GM15510 (cell line): ENCODE results near the gene NAV3.

Source experiments
- POLR2A ChIP-seq: IDR thresholded peaks from 3 replicates; pipeline ENCODE4 v1.6.1; 2011; ENCODE audit warnings: borderline replicate concordance; ENCODE audit not compliant: insufficient read length; ENCODE audit errors: extremely low read depth

NAV3 gene, protein sequence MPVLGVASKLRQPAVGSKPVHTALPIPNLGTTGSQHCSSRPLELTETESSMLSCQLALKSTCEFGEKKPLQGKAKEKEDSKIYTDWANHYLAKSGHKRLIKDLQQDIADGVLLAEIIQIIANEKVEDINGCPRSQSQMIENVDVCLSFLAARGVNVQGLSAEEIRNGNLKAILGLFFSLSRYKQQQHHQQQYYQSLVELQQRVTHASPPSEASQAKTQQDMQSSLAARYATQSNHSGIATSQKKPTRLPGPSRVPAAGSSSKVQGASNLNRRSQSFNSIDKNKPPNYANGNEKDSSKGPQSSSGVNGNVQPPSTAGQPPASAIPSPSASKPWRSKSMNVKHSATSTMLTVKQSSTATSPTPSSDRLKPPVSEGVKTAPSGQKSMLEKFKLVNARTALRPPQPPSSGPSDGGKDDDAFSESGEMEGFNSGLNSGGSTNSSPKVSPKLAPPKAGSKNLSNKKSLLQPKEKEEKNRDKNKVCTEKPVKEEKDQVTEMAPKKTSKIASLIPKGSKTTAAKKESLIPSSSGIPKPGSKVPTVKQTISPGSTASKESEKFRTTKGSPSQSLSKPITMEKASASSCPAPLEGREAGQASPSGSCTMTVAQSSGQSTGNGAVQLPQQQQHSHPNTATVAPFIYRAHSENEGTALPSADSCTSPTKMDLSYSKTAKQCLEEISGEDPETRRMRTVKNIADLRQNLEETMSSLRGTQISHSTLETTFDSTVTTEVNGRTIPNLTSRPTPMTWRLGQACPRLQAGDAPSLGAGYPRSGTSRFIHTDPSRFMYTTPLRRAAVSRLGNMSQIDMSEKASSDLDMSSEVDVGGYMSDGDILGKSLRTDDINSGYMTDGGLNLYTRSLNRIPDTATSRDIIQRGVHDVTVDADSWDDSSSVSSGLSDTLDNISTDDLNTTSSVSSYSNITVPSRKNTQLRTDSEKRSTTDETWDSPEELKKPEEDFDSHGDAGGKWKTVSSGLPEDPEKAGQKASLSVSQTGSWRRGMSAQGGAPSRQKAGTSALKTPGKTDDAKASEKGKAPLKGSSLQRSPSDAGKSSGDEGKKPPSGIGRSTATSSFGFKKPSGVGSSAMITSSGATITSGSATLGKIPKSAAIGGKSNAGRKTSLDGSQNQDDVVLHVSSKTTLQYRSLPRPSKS (N-terminal part only)

DNA sequence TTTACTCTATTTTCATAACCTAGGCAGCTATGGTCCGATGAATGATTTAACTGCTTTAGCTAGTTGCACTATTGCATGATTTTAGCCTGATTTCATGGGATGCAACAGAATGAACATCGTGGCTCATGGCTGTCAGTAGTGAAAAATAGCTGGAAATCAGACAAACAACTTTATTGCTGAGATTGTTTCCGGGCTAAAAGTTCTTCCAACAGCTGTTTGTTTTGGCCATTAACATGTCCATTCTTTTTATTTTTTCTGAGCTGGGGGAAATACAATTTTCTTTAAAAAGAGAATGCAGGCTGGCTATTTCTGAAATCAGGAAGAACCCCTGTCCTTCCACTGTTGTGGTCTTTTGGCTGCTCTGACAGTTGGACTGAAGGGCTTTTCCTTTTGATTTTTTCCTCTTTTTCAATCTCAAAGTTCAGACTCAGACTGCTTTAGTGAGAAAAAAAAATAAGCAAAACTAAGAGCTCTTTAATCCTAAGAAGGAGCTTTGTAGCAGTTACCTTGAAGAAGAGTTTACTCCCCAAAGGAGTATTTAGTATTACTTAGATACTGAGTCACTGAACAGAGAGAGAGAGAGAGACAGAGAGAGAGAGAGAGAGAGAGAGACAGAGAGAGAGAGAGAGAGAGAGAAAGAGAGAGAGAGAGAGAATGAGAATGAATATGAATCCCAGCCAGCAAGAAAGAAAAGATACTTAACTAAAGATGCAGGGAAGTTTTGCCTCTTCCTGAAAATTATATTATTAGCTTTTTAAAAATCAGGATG, at the start of gene NAV3:
NAV3 (plus strand) TSS at position 312 of the 769 bp plus-strand sequence. CDS start 568 bp downstream, outside the sequence.
- TF ChIP-seq POLR2A = no peak

DNA sequence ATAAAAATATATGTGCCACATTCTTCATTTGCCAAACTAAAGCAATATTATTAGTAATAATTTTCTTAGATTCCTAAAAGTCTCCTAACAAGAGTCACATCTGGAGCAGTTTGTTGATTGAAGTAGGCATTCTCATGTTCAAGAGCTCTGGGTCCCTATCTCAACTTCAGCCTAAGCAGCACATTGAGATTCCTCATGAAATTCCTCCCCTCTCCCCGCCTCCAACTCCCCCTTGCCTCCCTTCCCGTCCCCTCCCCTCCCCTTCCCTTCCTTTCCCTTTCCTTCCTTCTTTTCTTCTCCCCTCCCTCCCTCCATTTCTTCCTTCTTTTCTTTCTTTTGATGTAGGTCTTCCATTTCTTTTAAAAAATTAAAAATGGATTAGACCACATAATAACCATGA, 48.7 kb upstream of the NAV3 start:
- TF ChIP-seq POLR2A = no peak

DNA sequence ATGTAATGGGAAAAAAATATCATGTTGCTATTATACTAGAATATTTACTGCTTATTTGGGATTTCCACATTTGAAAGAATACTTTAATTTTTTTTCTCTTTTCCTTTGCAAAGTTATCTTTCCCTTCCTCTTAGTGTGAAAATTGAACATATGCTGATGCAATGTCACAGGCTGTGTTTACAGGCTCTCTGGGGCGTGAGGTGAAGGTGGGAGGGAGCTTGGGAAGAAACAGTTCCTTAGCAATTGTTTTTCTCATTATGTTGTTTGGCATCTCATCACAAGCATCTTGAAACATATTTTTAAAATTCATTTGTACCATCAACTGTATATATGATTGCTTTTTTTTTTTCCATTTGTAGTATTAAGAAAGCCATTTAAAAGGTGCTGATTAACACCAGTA, 47.9 kb upstream of the NAV3 start:
- no peak for TF ChIP-seq POLR2A

DNA sequence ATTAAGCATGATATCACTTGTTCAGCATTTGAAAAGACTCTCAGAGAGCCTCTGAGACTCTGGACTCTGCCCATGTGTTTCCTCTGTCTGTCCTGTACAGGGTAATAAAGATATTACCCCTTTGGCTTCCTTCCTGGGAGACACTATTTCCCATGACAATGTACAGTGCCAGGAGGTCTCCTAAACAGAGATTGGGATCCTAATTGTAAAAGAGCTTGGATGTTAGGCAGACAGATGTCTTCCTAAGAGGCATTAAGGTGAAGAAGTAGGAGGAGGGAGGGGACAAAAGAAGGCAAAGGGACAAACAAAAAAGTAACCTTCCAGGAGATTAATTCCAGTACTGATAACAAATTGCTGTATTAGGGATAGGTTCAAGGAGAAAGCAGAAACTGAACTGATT, 45.5 kb upstream of the NAV3 start:
- TF ChIP-seq POLR2A = no peak

DNA sequence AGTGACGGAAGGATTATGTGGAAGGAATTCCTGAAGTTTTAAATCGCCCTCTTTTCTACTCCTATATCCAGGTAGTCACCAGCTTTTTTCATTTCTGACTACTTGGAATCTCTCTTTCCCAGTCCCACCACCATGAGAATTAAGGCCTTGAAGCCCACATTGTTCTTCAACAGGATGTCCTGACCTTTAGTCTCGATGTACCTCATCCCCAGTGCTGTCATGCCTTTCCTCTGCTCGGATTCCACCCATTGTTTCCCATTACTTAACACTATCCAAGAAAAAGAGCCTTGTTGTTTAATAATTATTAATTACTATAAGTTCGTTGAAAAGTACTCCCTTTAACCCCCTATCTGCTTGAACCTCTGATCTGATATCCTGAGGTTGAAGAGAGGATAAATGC, 44.0 kb upstream of the NAV3 start:
- no peak for TF ChIP-seq POLR2A

DNA sequence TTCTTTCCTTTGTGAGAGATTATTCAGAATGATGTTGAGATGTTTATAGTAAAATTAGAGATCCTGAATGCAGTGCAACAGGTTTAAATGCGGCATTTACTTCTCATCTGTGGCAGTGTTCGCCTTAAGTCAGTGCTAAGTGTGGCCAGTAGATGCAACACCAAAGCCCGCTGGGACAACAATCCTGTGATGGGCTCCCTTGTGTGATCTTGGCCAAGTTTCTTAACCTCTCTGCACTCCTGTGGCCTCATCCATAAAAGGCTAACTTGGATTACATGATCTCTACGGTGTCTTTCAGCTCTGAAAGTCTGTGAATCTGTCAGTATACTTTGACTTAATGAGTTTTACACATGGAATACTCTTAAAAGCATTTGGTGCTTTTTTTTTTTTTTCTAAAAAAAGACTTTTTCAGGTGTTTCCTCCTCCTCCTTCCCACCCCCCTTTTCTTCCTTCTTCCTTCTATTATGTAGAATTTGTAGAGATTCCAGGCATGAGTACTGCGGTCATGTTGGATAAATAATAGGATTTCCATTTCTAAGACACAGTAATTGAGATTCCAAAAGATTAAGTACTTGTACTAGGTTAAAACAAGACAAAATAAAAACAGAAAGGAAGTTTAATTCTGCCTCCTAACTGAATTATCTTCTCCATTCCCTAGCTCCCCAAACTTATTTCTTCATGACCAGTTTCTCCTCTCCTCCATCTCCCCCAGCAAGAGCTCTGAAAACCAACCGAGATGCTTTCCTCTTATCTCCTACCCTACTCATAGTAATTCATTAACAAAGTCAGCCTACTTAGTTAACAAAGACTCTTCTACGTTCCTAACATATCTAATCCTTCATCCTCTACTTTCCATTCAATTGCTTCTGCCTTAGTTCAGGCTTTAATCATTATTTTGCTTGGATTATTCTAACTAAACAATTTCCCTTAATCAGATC, 42.2 kb upstream of the NAV3 start:
- no peak for TF ChIP-seq POLR2A

DNA sequence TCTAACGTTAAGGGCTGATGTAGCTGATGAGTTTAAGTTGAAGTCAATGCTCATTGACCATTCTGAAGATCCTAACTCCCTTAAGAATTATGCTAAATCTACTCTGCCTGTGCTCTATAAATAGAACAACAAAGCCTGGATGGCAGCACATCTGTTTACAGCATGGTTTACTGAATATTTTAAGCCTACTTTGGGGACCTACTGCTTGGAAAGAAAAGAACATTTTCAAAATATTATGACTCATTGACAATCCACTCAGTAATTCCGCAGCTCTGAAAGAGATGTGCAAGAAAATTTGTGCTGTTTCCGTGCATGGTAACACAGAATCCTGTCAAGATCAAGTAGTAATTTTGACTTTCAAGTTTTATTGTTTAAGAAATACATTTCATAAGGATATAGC, 35.0 kb upstream of the NAV3 start:
- no peak for TF ChIP-seq POLR2A

DNA sequence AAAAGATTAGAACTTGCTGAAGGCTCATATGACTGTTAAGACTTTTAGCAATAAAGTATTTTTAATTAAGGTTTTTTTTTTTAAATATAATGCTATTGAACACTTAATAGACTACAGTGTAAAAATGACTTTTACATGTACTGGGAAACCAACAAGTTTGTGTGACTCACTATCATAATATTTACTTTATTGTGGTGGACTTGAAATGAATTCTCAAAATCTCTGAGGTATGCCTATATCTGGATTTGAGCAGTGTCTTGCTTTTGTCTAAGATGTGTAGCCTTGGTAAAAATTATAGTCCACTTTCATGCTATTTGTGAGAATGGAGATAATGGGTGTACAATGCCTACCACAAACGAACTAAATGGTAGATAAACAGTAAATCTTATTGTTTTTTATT, 33.9 kb upstream of the NAV3 start:
- TF ChIP-seq POLR2A = no peak

DNA sequence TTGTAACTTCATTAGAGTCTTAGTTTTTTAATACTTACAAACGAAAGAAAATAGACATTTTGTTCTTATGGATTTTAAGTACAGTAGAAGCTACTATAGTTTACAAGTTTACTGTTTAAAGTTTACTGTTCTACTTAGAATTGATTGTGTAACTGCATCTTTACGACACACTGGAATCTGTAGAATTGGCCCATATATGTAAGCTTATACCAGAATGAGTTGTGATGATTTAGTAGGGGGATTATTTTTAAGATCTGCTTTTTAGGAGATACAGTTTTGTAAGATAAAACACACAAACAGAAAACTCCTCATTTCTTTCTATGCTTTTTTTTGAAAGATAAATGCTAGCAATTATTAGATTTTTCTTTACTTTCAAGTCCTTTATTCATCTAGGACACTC, 30.2 kb upstream of the NAV3 start:
- TF ChIP-seq POLR2A = no peak

DNA sequence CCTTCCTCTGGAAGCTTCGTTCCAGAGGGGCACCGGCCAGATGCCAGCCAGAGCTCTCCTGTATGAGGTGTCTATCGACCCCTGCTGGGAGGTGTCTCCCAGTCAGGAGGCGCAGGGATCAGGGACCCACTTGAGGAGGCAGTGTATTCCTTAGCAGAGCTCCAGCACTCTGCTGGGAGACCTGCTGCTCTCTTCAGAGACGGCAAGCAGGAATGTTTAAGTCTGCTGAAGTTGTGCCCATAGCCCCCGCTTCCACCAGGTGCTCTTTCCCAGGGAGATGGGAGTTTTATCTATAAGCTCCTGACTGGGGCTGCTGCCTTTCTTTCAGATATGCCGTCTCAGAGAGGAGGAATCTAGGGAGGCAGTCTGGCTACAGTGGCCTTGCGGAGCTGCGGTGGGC, 22.2 kb upstream of the NAV3 start:
- no peak for TF ChIP-seq POLR2A

DNA sequence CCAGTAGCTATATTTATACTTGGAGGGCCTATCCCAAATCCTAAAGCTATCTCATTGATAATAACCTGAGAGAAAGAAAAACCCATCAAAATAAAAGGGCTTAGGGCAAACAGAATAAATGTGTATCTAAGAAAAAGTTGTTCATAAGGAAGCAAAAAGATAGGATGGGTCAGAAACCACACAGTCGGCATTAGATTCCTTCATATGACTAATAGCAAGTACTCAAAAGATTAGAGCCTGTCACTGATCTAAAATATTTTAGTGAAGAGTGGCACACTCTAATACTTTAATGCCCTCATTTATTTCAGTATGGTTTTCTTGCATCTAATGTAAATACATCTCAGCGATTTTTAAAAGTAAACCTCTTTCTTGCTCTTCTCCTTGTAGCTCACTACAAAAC, 17.1 kb upstream of the NAV3 start:
- TF ChIP-seq POLR2A = no peak

DNA sequence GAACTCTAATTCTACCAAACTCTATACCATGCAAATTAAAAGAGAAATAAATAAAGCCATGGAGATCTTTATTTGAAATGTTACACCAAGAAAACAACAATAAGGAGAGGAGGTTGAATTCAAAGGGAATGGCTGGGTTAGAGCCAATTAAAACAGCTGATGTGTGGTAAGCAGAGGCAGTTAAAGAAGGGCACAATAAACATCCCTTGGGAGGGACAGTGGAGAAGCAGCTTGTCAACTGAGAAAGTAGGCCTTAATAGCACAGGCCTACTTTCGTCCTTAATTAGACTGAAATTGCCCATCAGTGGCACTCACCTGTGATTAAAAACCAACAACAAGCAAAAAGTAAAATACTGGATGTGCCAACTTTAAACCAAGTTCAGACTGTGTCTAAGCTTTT, 16.3 kb upstream of the NAV3 start:
- TF ChIP-seq POLR2A = no peak

DNA sequence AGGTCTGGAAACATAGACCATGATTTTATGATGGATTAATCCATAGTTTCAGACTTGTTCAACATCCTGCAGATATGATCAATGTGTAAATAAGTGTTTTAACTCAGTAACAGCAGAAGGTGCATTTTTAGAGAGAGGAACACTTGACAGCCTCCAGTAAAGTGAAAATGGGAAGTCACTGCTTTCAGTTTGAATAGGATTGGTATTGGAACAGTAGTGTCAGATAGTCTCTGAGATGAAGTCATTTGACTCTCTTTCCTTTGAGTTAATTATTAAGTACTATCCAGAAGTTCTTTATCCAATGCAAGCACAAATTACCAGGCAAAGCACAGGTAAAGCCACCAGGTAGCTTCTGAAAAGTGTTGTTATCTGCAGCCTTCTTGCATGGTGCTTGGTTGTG, 14.5 kb upstream of the NAV3 start:
- TF ChIP-seq POLR2A = no peak
